Activated B cell treated with CpG ODN at 0.5 μM for 24 hours (primary cell): ENCODE results near the gene MARK3. TPM values are rescaled to one million over a fixed set of nuclear protein-coding genes. Genes with fewer than 3 reads are reported as not detected.

Experiments
- ATAC-seq: fragments of 200-7000 bp; cut with Tn5 transposase; one replicate; pipeline ENCODE4 v1.10.0; 2021; ENCODE audit warnings: low read depth, mild to moderate bottlenecking, moderate library complexity
- CTCF ChIA-PET: fragments of 350-600 bp; sonication (Branson Sonifier 250); formaldehyde crosslinking; loops from one replicate; lab custom pipeline; 2021; ENCODE audit warnings: antibody characterized with exemption; lab: Charles Lee
- POLR2A ChIA-PET: fragments of 350-600 bp; sonication (Branson Sonifier 250); formaldehyde crosslinking; loops from one replicate; lab custom pipeline; 2021; ENCODE audit warnings: antibody characterized with exemption; lab: Charles Lee
- DNase-seq: peaks from one replicate; pipeline ENCODE4 v3.0.0; 2022
- H3K27ac Mint-ChIP-seq: one replicate; pipeline ENCODE4 v1.8.0; 2020; ENCODE audit warnings: mixed read lengths
- H3K27me3 Mint-ChIP-seq: one replicate; pipeline ENCODE4 v1.8.0; 2021; ENCODE audit warnings: mixed read lengths
- H3K36me3 Mint-ChIP-seq: one replicate; pipeline ENCODE4 v1.8.0; 2021; ENCODE audit warnings: low read depth, mixed read lengths
- H3K4me1 Mint-ChIP-seq: one replicate; pipeline ENCODE4 v1.8.0; 2021; ENCODE audit warnings: mixed read lengths
- H3K4me3 Mint-ChIP-seq: one replicate; pipeline ENCODE4 v1.8.0; 2020; ENCODE audit warnings: mild to moderate bottlenecking, mixed read lengths
- H3K9me3 Mint-ChIP-seq: one replicate; pipeline ENCODE4 v1.8.0; 2020; ENCODE audit warnings: mixed read lengths
- intact Hi-C: fragments of 100-400 bp; cut with micrococcal nuclease; formaldehyde crosslinking; loops from one replicate; pipeline ENCODE4 v1.15.1; 2024
- total RNA-seq: library from RNA; stranded (reverse); gene quantifications from 2 replicates; pipeline ENCODE4 v1.2.3, GENCODE V29; 2022
- TF ChIP-seq, protein P1 (sequence below): fragments of 200-600 bp; IDR thresholded peaks from one replicate; pipeline ENCODE4 v1.8.0; 2022; ENCODE audit warnings: antibody characterized with exemption, mild to moderate bottlenecking

Gene MARK3
- total RNA-seq, 1 donor from 2014 or later: 110 TPM

GRCh38 chr14:103521438-103521950, 136.3 kb downstream of the MARK3 start:
- no peaks in the 10 kb centered on the region for H3K36me3 Mint-ChIP-seq
- TF ChIP-seq, protein P1, sequence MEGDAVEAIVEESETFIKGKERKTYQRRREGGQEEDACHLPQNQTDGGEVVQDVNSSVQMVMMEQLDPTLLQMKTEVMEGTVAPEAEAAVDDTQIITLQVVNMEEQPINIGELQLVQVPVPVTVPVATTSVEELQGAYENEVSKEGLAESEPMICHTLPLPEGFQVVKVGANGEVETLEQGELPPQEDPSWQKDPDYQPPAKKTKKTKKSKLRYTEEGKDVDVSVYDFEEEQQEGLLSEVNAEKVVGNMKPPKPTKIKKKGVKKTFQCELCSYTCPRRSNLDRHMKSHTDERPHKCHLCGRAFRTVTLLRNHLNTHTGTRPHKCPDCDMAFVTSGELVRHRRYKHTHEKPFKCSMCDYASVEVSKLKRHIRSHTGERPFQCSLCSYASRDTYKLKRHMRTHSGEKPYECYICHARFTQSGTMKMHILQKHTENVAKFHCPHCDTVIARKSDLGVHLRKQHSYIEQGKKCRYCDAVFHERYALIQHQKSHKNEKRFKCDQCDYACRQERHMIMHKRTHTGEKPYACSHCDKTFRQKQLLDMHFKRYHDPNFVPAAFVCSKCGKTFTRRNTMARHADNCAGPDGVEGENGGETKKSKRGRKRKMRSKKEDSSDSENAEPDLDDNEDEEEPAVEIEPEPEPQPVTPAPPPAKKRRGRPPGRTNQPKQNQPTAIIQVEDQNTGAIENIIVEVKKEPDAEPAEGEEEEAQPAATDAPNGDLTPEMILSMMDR: no peak
- DNase-seq (no peak), ATAC-seq (peak; percentile 8)
- CTCF ChIA-PET: interaction anchor here (0.6 to 4.2 kb wide), 7 partner anchors 9 to 40 kb away, joined by 3 to 70 read pairs (median 4); no protein-coding TSS in a partner anchor
- H3K4me3 Mint-ChIP-seq: no peak overlapping the region
- H3K9me3 Mint-ChIP-seq: no peaks in the 10 kb centered on the region
- POLR2A ChIA-PET: interaction anchor here (1.2 to 2.0 kb wide), 3 partner anchors 8 to 41 kb away, joined by 4 to 6 read pairs (median 4); partner anchors contain the start of genes BAG5, COA8 and TRMT61A
- H3K27ac Mint-ChIP-seq: no peak overlapping the region
- H3K27me3 Mint-ChIP-seq: no peaks in the 10 kb centered on the region
- intact Hi-C loops: loop anchor here (1.0 to 10.0 kb wide), 3 partner anchors 8 to 757 kb away; partner anchors contain the start of genes EIF5 and TRMT61A
- peaks cover 29% of the 10 kb centered on the region for H3K4me1 Mint-ChIP-seq

- Mint-ChIP-seq H3K27ac (no peak overlapping the region), H3K9me3 (no peaks in the 10 kb centered on the region), H3K4me1 (peaks cover 34% of the 10 kb centered on the region), H3K27me3 (no peaks in the 10 kb centered on the region), H3K36me3 (no peaks in the 10 kb centered on the region), H3K4me3 (peak overlapping the region; percentile 62)
- TF ChIP-seq, protein P1: no peak
- DNase-seq (no peak), ATAC-seq (no peak)
- POLR2A ChIA-PET: interaction anchor here (1.6 to 2.0 kb wide), 2 partner anchors 17 to 40 kb away, joined by 4 to 6 read pairs; partner anchors contain the start of genes BAG5 and COA8
- intact Hi-C loops: loop anchor here (1.0 to 10.0 kb wide), 3 partner anchors 7 to 757 kb away; partner anchors contain the start of genes EIF5 and TRMT61A
- CTCF ChIA-PET: interaction anchor here (1.5 to 4.2 kb wide), 3 partner anchors 24 to 39 kb away, joined by 5 to 70 read pairs (median 7); no protein-coding TSS in a partner anchor
Measured at GRCh38 chr14:103521951-103522563, 136.8 kb downstream of the MARK3 start.

GRCh38 chr14:103522649-103523574, 137.7 kb downstream of the MARK3 start, which contains the start of gene CKB:
Gene CKB, minus strand, starts transcription at chr14:103522830. Its CDS starts 337 bp downstream, at chr14:103522493.
- no peak for ATAC-seq
- CTCF ChIA-PET: interaction anchor here (1.9 kb wide), 1 partner anchor 24 kb away, joined by 8 read pairs; no protein-coding TSS in a partner anchor
- intact Hi-C loops: loop anchor here (10.0 kb wide), 2 partner anchors 188 to 758 kb away; partner anchors contain the start of gene EIF5

DNA sequence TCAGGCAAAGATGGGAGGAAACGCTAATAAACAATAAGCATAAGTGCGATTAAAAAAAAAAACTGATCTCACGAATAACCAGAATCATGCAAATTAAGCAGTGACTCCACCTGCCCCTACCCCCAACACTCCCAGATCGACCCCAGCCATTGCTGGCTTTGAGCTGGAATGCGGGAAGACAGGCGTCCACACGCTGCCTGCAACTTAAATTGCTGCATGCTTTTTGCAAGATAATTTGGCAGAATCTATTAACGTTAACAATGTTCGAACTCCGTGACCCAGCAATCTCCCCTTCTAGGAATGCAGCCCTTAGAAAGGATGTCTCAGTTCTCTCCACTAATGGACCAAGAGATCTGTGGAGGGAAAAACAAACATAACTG, 138.3 kb downstream of the MARK3 start:
- Mint-ChIP-seq H3K36me3 (no peaks in the 10 kb centered on the region), H3K9me3 (no peaks in the 10 kb centered on the region), H3K27ac (no peak overlapping the region), H3K4me1 (peaks cover 49% of the 10 kb centered on the region), H3K4me3 (peak overlapping the region; percentile 58), H3K27me3 (no peaks in the 10 kb centered on the region)
- DNase-seq (no peak), ATAC-seq (no peak)
- TF ChIP-seq, protein P1: no peak
- ChIA-PET CTCF (interaction anchor here (1.9 kb wide), 1 partner anchor 23 kb away, joined by 8 read pairs; no protein-coding TSS in a partner anchor), POLR2A (no interaction called here)
- intact Hi-C loops: loop anchor here (10.0 kb wide), 2 partner anchors 189 to 759 kb away; partner anchors contain the start of gene EIF5

More at GRCh38 chr14:103522649-103523574, 137.7 kb downstream of the MARK3 start, which contains the start of gene CKB:
- TF ChIP-seq, protein P1: no peak
- no peak for DNase-seq
- Mint-ChIP-seq H3K27ac (no peak within 1 kb of the TSS), H3K9me3 (no peaks in the 10 kb centered on the region), H3K27me3 (no peaks in the 10 kb centered on the region), H3K36me3 (no peaks in the 10 kb centered on the region), H3K4me3 (peak within 1 kb of the TSS; percentile 62), H3K4me1 (peaks cover 43% of the 10 kb centered on the region)
- POLR2A ChIA-PET: no interaction called here
